Stomach smooth muscle (tissue), 2 donors: ENCODE data around the gene SMC1B.

Experiments
- H3K27ac ChIP-seq: one replicate; pipeline ENCODE4 v1.7.0; 2013; ENCODE audit warnings: mild to moderate bottlenecking, low read length, inconsistent platforms
- H3K27me3 ChIP-seq, 2 donors: one replicate each; pipeline ENCODE4 v1.7.0; 2013; ENCODE audit warnings: low read length in 2 of 2; ENCODE audit not compliant: insufficient read depth in 2 of 2, control insufficient read depth in 1 of 2
- H3K36me3 ChIP-seq, 2 donors: one replicate each; pipeline ENCODE4 v1.7.0; 2013; ENCODE audit warnings: low read length in 2 of 2; ENCODE audit not compliant: control insufficient read depth in 2 of 2, insufficient read depth in 2 of 2
- H3K4me1 ChIP-seq: one replicate; pipeline ENCODE4 v1.7.0; 2013; ENCODE audit warnings: low read length; ENCODE audit not compliant: control insufficient read depth, insufficient read depth
- H3K4me3 ChIP-seq, 2 donors: one replicate each; pipeline ENCODE4 v1.7.0; 2013; ENCODE audit warnings: low read length in 2 of 2
- H3K9ac ChIP-seq, 2 donors: one replicate each; pipeline ENCODE4 v1.7.0; 2013; ENCODE audit warnings: low read length in 2 of 2, mild to moderate bottlenecking in 1 of 2
- H3K9me3 ChIP-seq, 2 donors: one replicate each; pipeline ENCODE4 v1.7.0; 2013; ENCODE audit warnings: low read length in 2 of 2; ENCODE audit not compliant: control insufficient read depth in 2 of 2
- donor health status: healthy.
- donor health status: Pancreatic carcinoma.

The SMC1B gene

GRCh38 chr22:45310977-45311531 lies 102.3 kb downstream of the SMC1B start:
- peaks cover 27% of the 10 kb centered on the region for H3K4me1 ChIP-seq
- H3K9ac ChIP-seq = peak overlapping the region; percentile 69 to 86
- H3K4me3 ChIP-seq = peak overlapping the region; percentile 80 to 83
- H3K36me3 ChIP-seq = peaks cover 0 to 2% of the 10 kb centered on the region in 2 donors
- no peak overlapping the region for H3K27ac ChIP-seq
- no peaks in the 10 kb centered on the region for H3K27me3 ChIP-seq
- H3K9me3 ChIP-seq = no peaks in the 10 kb centered on the region

GRCh38 chr22:45310331-45310976 lies 102.9 kb downstream of the SMC1B start:
- Histone ChIP-seq H3K9ac (peak overlapping the region; percentile 69 to 86), H3K9me3 (no peaks in the 10 kb centered on the region), H3K4me1 (peaks cover 27% of the 10 kb centered on the region), H3K27me3 (no peaks in the 10 kb centered on the region), H3K36me3 (no peaks in the 10 kb centered on the region), H3K27ac (peak overlapping the region; percentile 49), H3K4me3 (peak overlapping the region; percentile 80 to 83)

GRCh38 chr22:45309422-45310227 lies 103.8 kb downstream of the SMC1B start, which contains the start of gene FAM118A:
TSS of gene FAM118A (plus strand) at chr22:45309934. CDS start at chr22:45322380, 12,446 bp downstream.
- no peaks in the 10 kb centered on the region for H3K36me3 ChIP-seq
- peak within 1 kb of the TSS; percentile 86 for H3K9ac ChIP-seq
- no peaks in the 10 kb centered on the region for H3K27me3 ChIP-seq
- H3K4me1 ChIP-seq = peaks cover 27% of the 10 kb centered on the region
- H3K9me3 ChIP-seq = no peaks in the 10 kb centered on the region
- H3K27ac ChIP-seq = peak within 1 kb of the TSS; percentile 58
- peak within 1 kb of the TSS; percentile 83 to 90 for H3K4me3 ChIP-seq

GRCh38 chr22:45308957-45309421 lies 104.4 kb downstream of the SMC1B start:
- peak overlapping the region; percentile 82 to 86 for H3K9ac ChIP-seq
- H3K9me3 ChIP-seq = no peaks in the 10 kb centered on the region
- peak overlapping the region; percentile 58 for H3K27ac ChIP-seq
- H3K4me3 ChIP-seq = peak overlapping the region; percentile 83 to 90
- H3K27me3 ChIP-seq = no peaks in the 10 kb centered on the region
- no peaks in the 10 kb centered on the region for H3K36me3 ChIP-seq
- H3K4me1 ChIP-seq = peaks cover 27% of the 10 kb centered on the region

- Histone ChIP-seq H3K4me1 (peaks cover 27% of the 10 kb centered on the region), H3K4me3 (no peak overlapping the region), H3K36me3 (no peaks in the 10 kb centered on the region), H3K27ac (no peak overlapping the region), H3K27me3 (no peaks in the 10 kb centered on the region), H3K9me3 (no peaks in the 10 kb centered on the region), H3K9ac (no peak overlapping the region)
These were observed 104.9 kb downstream of the SMC1B start for GRCh38 chr22:45308391-45308956.

- Histone ChIP-seq H3K36me3 (no peaks in the 10 kb centered on the region), H3K4me1 (peaks cover 19% of the 10 kb centered on the region), H3K4me3 (no peak overlapping the region), H3K9me3 (no peaks in the 10 kb centered on the region), H3K9ac (no peak overlapping the region), H3K27ac (no peak overlapping the region), H3K27me3 (no peaks in the 10 kb centered on the region)
These were observed 107.3 kb downstream of the SMC1B start for GRCh38 chr22:45306139-45306538.

- H3K9me3 ChIP-seq = no peaks in the 10 kb centered on the region
- no peaks in the 10 kb centered on the region for H3K36me3 ChIP-seq
- no peaks in the 10 kb centered on the region for H3K27me3 ChIP-seq
- no peak overlapping the region for H3K4me3 ChIP-seq
- H3K9ac ChIP-seq = no peak overlapping the region
- no peak overlapping the region for H3K27ac ChIP-seq
- H3K4me1 ChIP-seq = peaks cover 13% of the 10 kb centered on the region
These were observed 107.8 kb downstream of the SMC1B start for GRCh38 chr22:45305456-45306075.

GRCh38 chr22:45304971-45305370 lies 108.4 kb downstream of the SMC1B start:
- H3K4me3 ChIP-seq = no peak overlapping the region
- H3K27ac ChIP-seq = no peak overlapping the region
- peaks cover 10% of the 10 kb centered on the region for H3K4me1 ChIP-seq
- H3K9ac ChIP-seq = no peak overlapping the region
- H3K9me3 ChIP-seq = no peaks in the 10 kb centered on the region
- H3K36me3 ChIP-seq = no peaks in the 10 kb centered on the region
- no peaks in the 10 kb centered on the region for H3K27me3 ChIP-seq

GRCh38 chr22:45303181-45303580 lies 110.2 kb downstream of the SMC1B start:
- Histone ChIP-seq H3K4me1 (no peaks in the 10 kb centered on the region), H3K27ac (no peak overlapping the region), H3K4me3 (no peak overlapping the region), H3K27me3 (no peaks in the 10 kb centered on the region), H3K9me3 (no peaks in the 10 kb centered on the region), H3K36me3 (no peaks in the 10 kb centered on the region), H3K9ac (no peak overlapping the region)

- Histone ChIP-seq H3K4me1 (no peaks in the 10 kb centered on the region), H3K27me3 (no peaks in the 10 kb centered on the region), H3K9me3 (no peaks in the 10 kb centered on the region), H3K4me3 (no peak overlapping the region), H3K27ac (no peak overlapping the region), H3K9ac (no peak overlapping the region), H3K36me3 (no peaks in the 10 kb centered on the region)
These were observed 110.6 kb downstream of the SMC1B start for GRCh38 chr22:45302751-45303150.
